Thoracic aorta (tissue), 2 donors: Measurements from ENCODE around the gene AACS. TPM values are rescaled to one million over a fixed set of nuclear protein-coding genes. Genes with fewer than 3 reads are reported as not detected.

Experiments
- ATAC-seq: fragments of 150-250 bp; one replicate; pipeline ENCODE4 v1.8.0; 2017; ENCODE audit warnings: low read depth; ENCODE audit not compliant: insufficient number of reproducible peaks, low FRiP score
- DNase-seq: peaks from one replicate; pipeline ENCODE4 v3.0.0-alpha.2; 2020; ENCODE audit warnings: low spot score
- H3K27ac ChIP-seq, 2 donors: fragments of 200-600 bp; sonication (generic); 1 replicate in 1 of 2; 2 replicates in 1 of 2; pipeline ENCODE4 v1.5.1; 2016; ENCODE audit warnings: mild to moderate bottlenecking in 2 of 2, moderate library complexity in 2 of 2
- H3K27me3 ChIP-seq: fragments of 200-600 bp; sonication (generic); replicated peaks from 2 replicates; pipeline ENCODE4 v1.6.0; 2016; ENCODE audit warnings: mild to moderate bottlenecking; ENCODE audit not compliant: insufficient read depth
- H3K36me3 ChIP-seq: fragments of 200-600 bp; sonication (generic); one replicate; pipeline ENCODE4 v1.5.1; 2016
- H3K4me1 ChIP-seq, 2 donors: fragments of 200-600 bp; sonication (generic); 1 replicate in 1 of 2; 2 replicates in 1 of 2; pipeline versions ENCODE4 v1.5.1 to v1.6.0; 2016; ENCODE audit warnings: low read depth in 2 of 2, mild to moderate bottlenecking in 1 of 2; ENCODE audit not compliant: control insufficient read depth in 1 of 2
- H3K4me3 ChIP-seq: fragments of 200-600 bp; sonication (generic); 2 replicates; pipeline ENCODE4 v1.5.1; 2016; ENCODE audit warnings: mild to moderate bottlenecking
- H3K9me3 ChIP-seq: fragments of 200-600 bp; sonication (generic); 2 replicates; pipeline ENCODE4 v1.5.1; 2016
- total RNA-seq, 2 donors: library from RNA; depleted of rRNA; stranded (reverse); fragments of >200 nt; gene quantifications; one replicate each; pipeline versions ENCODE4 v1.1.0 to v1.2.3, GENCODE V29; 2016
- TF ChIP-seq, protein P1 (sequence below): fragments of 200-600 bp; sonication (generic); IDR thresholded peaks from one replicate; pipeline ENCODE4 v1.5.1; 2019; ENCODE audit warnings: antibody characterized with exemption

The AACS gene
- total RNA-seq, 2 donors from 2014 or later: 14.1 to 14.7 TPM

DNA sequence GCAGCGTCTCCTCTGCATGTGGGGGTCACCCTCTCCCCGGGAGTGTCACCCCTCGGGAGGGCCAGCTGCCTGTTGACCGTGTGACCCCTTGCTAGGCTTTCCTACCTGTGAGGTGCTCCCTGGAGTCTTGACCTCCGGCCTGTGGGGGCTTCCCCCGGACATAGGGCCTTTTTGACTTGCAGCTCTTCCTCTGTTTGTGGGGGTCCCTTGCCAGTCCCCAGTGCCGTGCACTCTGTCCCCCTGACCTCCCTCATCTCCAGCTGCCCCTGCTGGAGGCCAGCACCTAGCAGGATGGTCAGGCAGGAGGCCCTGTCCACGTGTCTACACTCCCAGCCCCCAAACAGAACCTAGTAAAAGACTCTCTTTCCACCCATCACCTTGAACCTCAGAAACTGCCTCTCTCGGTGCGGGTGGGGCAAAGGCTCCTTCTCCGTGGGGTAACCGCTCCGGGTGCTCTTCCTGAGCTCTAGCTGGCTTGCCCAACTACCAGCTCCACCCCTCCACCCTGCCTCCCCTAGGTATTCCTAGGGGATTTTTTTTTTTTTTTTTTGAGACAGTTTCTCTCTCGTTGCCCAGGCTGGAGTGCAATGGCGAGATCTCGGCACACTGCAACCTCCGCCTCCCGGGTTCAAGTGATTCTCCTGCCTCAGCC, 810 bp downstream of the AACS start:
- Histone ChIP-seq H3K36me3 (no peaks in the 10 kb centered on the region), H3K9me3 (no peaks in the 10 kb centered on the region), H3K4me3 (peak overlapping the region; percentile 89), H3K27ac (no peak overlapping the region), H3K27me3 (no peaks in the 10 kb centered on the region), H3K4me1 (peaks cover 11 to 25% of the 10 kb centered on the region in 2 donors)
- TF ChIP-seq, protein P1, sequence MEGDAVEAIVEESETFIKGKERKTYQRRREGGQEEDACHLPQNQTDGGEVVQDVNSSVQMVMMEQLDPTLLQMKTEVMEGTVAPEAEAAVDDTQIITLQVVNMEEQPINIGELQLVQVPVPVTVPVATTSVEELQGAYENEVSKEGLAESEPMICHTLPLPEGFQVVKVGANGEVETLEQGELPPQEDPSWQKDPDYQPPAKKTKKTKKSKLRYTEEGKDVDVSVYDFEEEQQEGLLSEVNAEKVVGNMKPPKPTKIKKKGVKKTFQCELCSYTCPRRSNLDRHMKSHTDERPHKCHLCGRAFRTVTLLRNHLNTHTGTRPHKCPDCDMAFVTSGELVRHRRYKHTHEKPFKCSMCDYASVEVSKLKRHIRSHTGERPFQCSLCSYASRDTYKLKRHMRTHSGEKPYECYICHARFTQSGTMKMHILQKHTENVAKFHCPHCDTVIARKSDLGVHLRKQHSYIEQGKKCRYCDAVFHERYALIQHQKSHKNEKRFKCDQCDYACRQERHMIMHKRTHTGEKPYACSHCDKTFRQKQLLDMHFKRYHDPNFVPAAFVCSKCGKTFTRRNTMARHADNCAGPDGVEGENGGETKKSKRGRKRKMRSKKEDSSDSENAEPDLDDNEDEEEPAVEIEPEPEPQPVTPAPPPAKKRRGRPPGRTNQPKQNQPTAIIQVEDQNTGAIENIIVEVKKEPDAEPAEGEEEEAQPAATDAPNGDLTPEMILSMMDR: no peak
- no peak for DNase-seq
- no peak for ATAC-seq

DNA sequence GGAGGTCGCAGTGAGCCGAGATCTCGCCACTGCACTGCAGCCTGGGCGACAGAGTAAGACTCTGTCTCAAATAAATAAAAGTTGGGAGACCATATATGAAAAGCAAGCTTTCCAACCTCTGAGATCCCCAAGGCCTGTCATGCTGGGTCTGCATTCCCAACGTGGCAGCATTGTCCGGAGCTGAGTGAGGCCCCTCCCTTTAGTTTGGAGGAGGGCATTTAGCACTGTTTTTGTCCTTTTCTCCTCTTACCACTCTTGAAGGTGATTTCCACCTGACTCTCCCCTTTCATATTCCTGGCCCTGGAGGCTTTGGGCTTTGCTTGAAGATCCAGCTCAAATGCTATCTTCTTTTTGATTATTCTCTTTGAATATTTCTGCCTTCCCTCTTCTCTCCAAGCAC, 3.2 kb downstream of the AACS start:
- H3K27ac ChIP-seq: no peak overlapping the region
- no peak overlapping the region for H3K4me3 ChIP-seq
- H3K4me1 ChIP-seq: peaks cover 11 to 25% of the 10 kb centered on the region in 2 donors
- TF ChIP-seq, protein P1: no peak
- H3K36me3 ChIP-seq: no peaks in the 10 kb centered on the region
- H3K27me3 ChIP-seq: no peaks in the 10 kb centered on the region
- H3K9me3 ChIP-seq: no peaks in the 10 kb centered on the region
- ATAC-seq (no peak), DNase-seq (no peak)

DNA sequence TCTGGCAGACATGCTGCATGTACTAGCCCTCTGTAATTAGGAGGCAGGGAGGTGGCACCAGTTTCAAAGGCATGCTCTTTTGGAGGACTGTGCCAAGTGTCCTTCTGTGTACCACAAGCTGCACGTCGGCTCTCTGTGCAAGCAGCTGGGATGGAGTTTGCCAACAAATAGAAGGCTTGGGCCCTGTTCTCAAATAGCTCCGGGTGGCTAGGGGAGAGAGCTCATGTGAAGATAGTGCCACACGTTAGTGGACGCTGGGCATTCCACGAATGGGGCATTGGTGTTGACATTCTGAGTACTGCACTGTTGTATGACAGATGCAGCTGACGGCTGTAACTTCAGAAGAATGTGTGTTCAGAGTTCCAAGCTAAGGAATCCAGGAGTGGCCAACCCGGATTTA, 4.4 kb downstream of the AACS start:
- no peak overlapping the region for H3K27ac ChIP-seq

DNA sequence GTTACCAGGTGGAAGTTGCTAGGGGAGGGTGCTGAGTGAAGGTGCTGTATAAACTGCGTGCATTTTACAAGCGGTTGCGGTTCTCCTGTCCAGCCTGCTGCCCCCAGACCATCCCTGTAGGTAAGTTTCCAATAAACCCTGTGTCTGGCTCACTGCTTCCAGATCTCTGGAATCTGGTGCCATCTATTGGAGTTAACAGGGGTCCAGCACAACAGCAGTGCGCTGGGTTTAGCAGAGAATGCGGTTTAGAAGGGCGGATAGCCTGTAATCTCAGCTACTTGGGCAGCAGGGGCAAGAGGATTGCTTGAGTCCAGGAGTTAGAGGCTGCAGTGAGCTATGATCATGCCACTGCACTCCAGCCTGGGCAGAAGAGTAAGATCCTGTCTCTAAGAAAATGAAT, 4.9 kb downstream of the AACS start:
- H3K4me3 ChIP-seq: no peak overlapping the region
- ATAC-seq (no peak), DNase-seq (no peak)
- no peaks in the 10 kb centered on the region for H3K36me3 ChIP-seq
- TF ChIP-seq, protein P1: no peak
- H3K9me3 ChIP-seq: no peaks in the 10 kb centered on the region
- H3K4me1 ChIP-seq: peaks cover 5 to 19% of the 10 kb centered on the region in 2 donors
- H3K27me3 ChIP-seq: no peaks in the 10 kb centered on the region
- H3K27ac ChIP-seq: no peak overlapping the region

More for the DNA sequence above, 4.4 kb downstream of the AACS start:
- TF ChIP-seq, protein P1: no peak
- Histone ChIP-seq H3K4me1 (peaks cover 8 to 21% of the 10 kb centered on the region in 2 donors), H3K9me3 (no peaks in the 10 kb centered on the region), H3K4me3 (no peak overlapping the region), H3K36me3 (no peaks in the 10 kb centered on the region), H3K27me3 (no peaks in the 10 kb centered on the region)
- ATAC-seq (no peak), DNase-seq (no peak)

DNA sequence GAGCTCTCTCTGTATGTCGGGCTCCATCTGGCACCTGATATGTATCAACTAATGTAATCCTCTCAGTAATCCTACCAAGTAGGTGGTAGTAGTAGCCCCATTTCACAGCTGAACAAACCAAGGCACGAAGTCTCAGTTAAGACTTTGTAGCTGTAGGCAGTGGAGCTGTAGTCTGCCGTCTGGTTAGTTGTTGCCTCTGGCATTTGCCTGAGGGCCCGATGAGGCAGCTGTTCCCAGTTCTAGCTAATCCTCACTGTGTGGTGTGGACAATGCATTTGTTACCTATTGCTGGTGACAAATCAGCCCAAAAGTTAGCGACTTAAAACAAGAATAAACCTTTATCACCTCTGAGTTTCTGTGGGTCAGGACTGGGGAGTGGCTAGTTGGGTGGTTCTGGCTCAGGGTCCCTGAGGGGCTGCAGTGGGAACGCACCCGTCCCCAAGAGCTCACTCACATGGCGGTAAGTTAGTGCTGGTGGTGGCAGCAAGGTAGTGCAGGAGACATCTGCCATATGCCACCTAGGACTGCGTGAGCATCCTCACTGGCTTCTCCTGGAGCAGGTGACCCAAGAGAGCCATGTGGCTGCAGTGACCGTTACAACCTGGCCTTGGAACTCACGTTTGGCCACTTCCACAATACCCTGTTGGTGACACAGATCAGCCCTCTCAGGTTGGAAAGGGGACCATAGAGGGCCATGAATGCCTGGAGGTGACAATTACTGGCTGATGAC, 5.6 kb downstream of the AACS start:
- H3K27me3 ChIP-seq: no peaks in the 10 kb centered on the region
- DNase-seq (no peak), ATAC-seq (no peak)
- H3K36me3 ChIP-seq: no peaks in the 10 kb centered on the region
- no peak overlapping the region for H3K4me3 ChIP-seq
- TF ChIP-seq, protein P1: no peak
- peaks cover 3 to 16% of the 10 kb centered on the region in 2 donors for H3K4me1 ChIP-seq
- no peaks in the 10 kb centered on the region for H3K9me3 ChIP-seq
- no peak overlapping the region for H3K27ac ChIP-seq
